ENCODE data around the gene MTNR1A.

MTNR1A gene

DNA sequence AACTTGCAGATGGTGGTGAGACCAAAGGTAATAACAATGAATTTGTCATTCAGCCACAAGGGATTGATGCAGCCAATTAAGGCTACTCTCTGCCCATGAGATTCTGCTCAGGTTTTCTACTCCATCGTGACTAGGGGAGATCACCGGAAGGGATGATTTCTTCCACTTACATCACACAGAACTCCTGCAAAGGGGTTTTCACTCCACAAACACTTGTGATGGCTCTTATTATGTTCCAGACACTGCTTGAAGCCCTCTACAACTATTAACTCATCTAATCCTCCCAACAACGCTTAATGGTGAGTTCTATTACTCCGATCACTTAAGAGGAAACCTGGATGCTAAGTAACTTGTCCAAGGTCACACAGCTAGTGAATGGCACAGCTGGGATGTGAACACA is 55.9 kb downstream of the MTNR1A start:
- no peaks in the 10 kb centered on the region for H3K9me3 ChIP-seq (ENCODE audit: severe bottlenecking)
- no peak overlapping the region for H3K4me3 ChIP-seq (ENCODE audit: low read depth, low read length)
- TF ChIP-seq CTCF (IDR thresholded peaks at IDR 0.05; ENCODE audit: low read depth, low read length), result no peak
- no peaks in the 10 kb centered on the region for H3K36me3 ChIP-seq
- H3K27ac ChIP-seq, result no peak overlapping the region
- H3K27me3 ChIP-seq (ENCODE audit: insufficient read depth, low read depth, severe bottlenecking), result peaks cover 80% of the 10 kb centered on the region
- DNase-seq, result no peak

DNA sequence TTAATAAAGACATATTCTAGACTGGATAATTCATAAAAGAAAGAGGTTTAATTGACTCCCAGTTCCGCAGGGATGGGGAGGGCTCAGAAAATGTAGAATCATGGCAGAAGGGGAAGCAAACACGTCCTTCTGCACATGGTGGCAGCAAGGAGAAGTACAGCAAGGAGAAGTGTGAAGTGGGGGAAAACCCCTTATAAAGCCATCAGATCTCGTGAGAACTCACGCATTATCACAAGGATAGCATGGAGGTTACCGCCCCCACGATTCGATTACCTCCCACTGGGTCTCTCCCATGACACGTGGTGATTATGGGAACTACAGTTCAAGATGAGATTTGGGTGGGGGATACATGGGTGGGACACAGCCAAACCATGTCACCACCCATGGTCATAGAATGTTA is 58.3 kb downstream of the MTNR1A start:
- Histone ChIP-seq H3K36me3 (no peaks in the 10 kb centered on the region), H3K9me3 (ENCODE audit: severe bottlenecking) (peaks cover 4% of the 10 kb centered on the region), H3K27ac (no peak overlapping the region), H3K4me3 (ENCODE audit: low read depth, low read length) (no peak overlapping the region), H3K27me3 (ENCODE audit: insufficient read depth, low read depth, severe bottlenecking) (peaks cover 66% of the 10 kb centered on the region)
- DNase-seq, result no peak
- no peak for TF ChIP-seq CTCF (IDR thresholded peaks at IDR 0.05; ENCODE audit: low read depth, low read length)

- no peaks in the 10 kb centered on the region for H3K36me3 ChIP-seq
- no peak for DNase-seq
- H3K27me3 ChIP-seq (ENCODE audit: insufficient read depth, low read depth, severe bottlenecking), result peaks cover 67% of the 10 kb centered on the region
- no peak for TF ChIP-seq CTCF (IDR thresholded peaks at IDR 0.05; ENCODE audit: low read depth, low read length)
- no peak overlapping the region for H3K4me3 ChIP-seq (ENCODE audit: low read depth, low read length)
- H3K27ac ChIP-seq, result no peak overlapping the region
- H3K9me3 ChIP-seq (ENCODE audit: severe bottlenecking), result peaks cover 4% of the 10 kb centered on the region
These were observed 60.9 kb downstream of the MTNR1A start for GRCh38 chr4:186494496-186494895.

- no peak overlapping the region for H3K27ac ChIP-seq
- no peak for TF ChIP-seq CTCF (IDR thresholded peaks at IDR 0.05; ENCODE audit: low read depth, low read length)
- H3K36me3 ChIP-seq, result no peaks in the 10 kb centered on the region
- H3K4me3 ChIP-seq (ENCODE audit: low read depth, low read length), result no peak overlapping the region
- peaks cover 84% of the 10 kb centered on the region for H3K27me3 ChIP-seq (ENCODE audit: insufficient read depth, low read depth, severe bottlenecking)
- H3K9me3 ChIP-seq (ENCODE audit: severe bottlenecking), result no peaks in the 10 kb centered on the region
- no peak for DNase-seq
These were observed 67.6 kb downstream of the MTNR1A start for GRCh38 chr4:186487726-186488125.

- peaks cover 89% of the 10 kb centered on the region for H3K27me3 ChIP-seq (ENCODE audit: insufficient read depth, low read depth, severe bottlenecking)
- H3K4me3 ChIP-seq (ENCODE audit: low read depth, low read length), result no peak overlapping the region
- DNase-seq, result no peak
- H3K27ac ChIP-seq, result no peak overlapping the region
- no peak for TF ChIP-seq CTCF (IDR thresholded peaks at IDR 0.05; ENCODE audit: low read depth, low read length)
- no peaks in the 10 kb centered on the region for H3K36me3 ChIP-seq
- no peaks in the 10 kb centered on the region for H3K9me3 ChIP-seq (ENCODE audit: severe bottlenecking)
These were observed 69.2 kb downstream of the MTNR1A start for GRCh38 chr4:186486172-186486571.

DNA sequence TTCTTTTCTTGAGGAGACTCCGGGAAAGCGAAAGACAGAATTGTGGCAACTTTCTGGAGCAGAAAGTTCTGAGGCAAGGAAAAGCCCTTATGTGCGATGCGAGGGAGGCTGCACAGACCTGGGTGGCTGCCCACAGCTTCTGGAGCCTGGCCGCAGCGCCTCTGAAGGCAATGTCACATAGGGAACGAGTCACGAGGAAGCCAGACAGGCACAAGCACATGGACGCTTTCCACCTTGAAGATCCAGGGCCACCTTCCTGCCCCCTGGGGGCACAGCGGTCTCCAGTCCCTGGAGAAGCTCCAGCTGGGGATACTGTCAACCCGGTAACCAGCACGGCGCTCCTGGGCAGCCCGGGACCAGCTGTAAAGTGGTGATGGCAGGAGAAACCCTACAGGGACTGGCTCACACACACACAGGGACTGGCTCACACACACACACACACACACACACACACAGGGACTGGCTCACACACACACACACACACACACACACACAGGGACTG is 69.8 kb downstream of the MTNR1A start:
- TF ChIP-seq CTCF (IDR thresholded peaks at IDR 0.05; ENCODE audit: low read depth, low read length), result no peak
- Histone ChIP-seq H3K4me3 (ENCODE audit: low read depth, low read length) (no peak overlapping the region), H3K36me3 (no peaks in the 10 kb centered on the region), H3K9me3 (ENCODE audit: severe bottlenecking) (no peaks in the 10 kb centered on the region), H3K27ac (no peak overlapping the region), H3K27me3 (ENCODE audit: insufficient read depth, low read depth, severe bottlenecking) (peaks cover 89% of the 10 kb centered on the region)
- no peak for DNase-seq
